HepG2 (cell line): ENCODE measurements around the gene NUSAP1. TPM values are rescaled to one million over a fixed set of nuclear protein-coding genes. Genes with fewer than 3 reads are reported as not detected.

Experiments used
- ATAC-seq: fragments of 200-7000 bp; cut with Tn5 transposase; 3 replicates; pipeline ENCODE4 v1.9.1; 2020; ENCODE audit warnings: mild to moderate bottlenecking, moderate library complexity
- BruUV-seq: library from RNA; stranded (reverse); fragments of 400-500 nt; replicated peaks from 2 replicates; lab custom pipeline; 2021; lab: Mats Ljungman, UMichigan
- CTCF ChIA-PET: fragments of 300-600 bp; formaldehyde crosslinking; extraction: SDS; loops from one replicate; lab custom pipeline; 2021; ENCODE audit warnings: low total read pairs, inconsistent platforms, low intra/inter-chr PET ratio; lab: Yijun Ruan, JAX
- POLR2A ChIA-PET: fragments of 350-600 bp; sonication (Branson Sonifier 250); formaldehyde crosslinking; loops from one replicate; lab custom pipeline; 2020; ENCODE audit warnings: antibody characterized with exemption, inconsistent platforms; lab: Yijun Ruan, JAX
- DNase-seq: peaks from one replicate; pipeline ENCODE4 v3.0.0-alpha.2; 2015; ENCODE audit warnings: low spot score
- FAIRE-seq: peaks from 3 replicates; lab custom pipeline; 2011; peaks lifted over from hg19 to GRCh38; lab: Jason Lieb, UNC
- H2AFZ ChIP-seq: one replicate; pipeline ENCODE4 v1.6.1; 2011; ENCODE audit warnings: low read length, inconsistent platforms
- H3K27ac ChIP-seq: fragments of 300-600 bp; 3 replicates; pipeline ENCODE4 v1.8.0; 2011; ENCODE audit warnings: mixed run types, mild to moderate bottlenecking, mixed read lengths, low read length, inconsistent platforms; ENCODE audit not compliant: insufficient read depth; ENCODE audit errors: extremely low read length
- H3K27me3 ChIP-seq, 2 experiments: fragments of 200-600 bp in 1 of 2; 2 replicates in 1 of 2; 3 replicates in 1 of 2; pipeline versions ENCODE4 v1.6.0 to v1.8.0; 2011; ENCODE audit warnings: low read length in 2 of 2, mild to moderate bottlenecking in 2 of 2, moderate library complexity in 2 of 2, inconsistent platforms in 1 of 2; ENCODE audit not compliant: insufficient read depth in 2 of 2, control insufficient read depth in 1 of 2
- H3K36me3 ChIP-seq, 2 experiments: fragments of 200-600 bp in 1 of 2; replicated peaks in 1 of 2; 2 replicates in 1 of 2; 3 replicates in 1 of 2; pipeline versions ENCODE4 v1.5.1 to v1.8.0; 2011; ENCODE audit warnings: low read length in 2 of 2, inconsistent platforms in 1 of 2; ENCODE audit not compliant: insufficient read depth in 2 of 2, control insufficient read depth in 1 of 2
- H3K4me1 ChIP-seq: 2 replicates; pipeline ENCODE4 v1.5.1; 2012; ENCODE audit warnings: low read length, inconsistent platforms; ENCODE audit not compliant: insufficient read depth
- H3K4me2 ChIP-seq: 2 replicates; pipeline ENCODE4 v1.6.0; 2011; ENCODE audit warnings: low read depth, low read length, inconsistent platforms
- H3K4me3 ChIP-seq, 3 experiments: fragments of 200-600 bp in 1 of 3; sonication (generic), shearing (Covaris generic) in 1 of 3; replicated peaks in 1 of 3; 2 replicates each; pipeline ENCODE4 v1.5.1; 2011 to 2016; ENCODE audit warnings: low read length in 3 of 3, inconsistent platforms in 2 of 3, low read depth in 2 of 3, mild to moderate bottlenecking in 2 of 3, control low read depth in 1 of 3, mixed read lengths in 1 of 3; ENCODE audit not compliant: insufficient read depth in 1 of 3
- H3K79me2 ChIP-seq: one replicate; pipeline ENCODE4 v1.6.1; 2011; ENCODE audit warnings: low read length, inconsistent platforms; ENCODE audit not compliant: insufficient read depth
- H3K9ac ChIP-seq: 2 replicates; pipeline ENCODE4 v1.6.0; 2011; ENCODE audit warnings: mild to moderate bottlenecking, low read depth, low read length, inconsistent platforms; ENCODE audit not compliant: insufficient read depth
- H3K9me3 ChIP-seq: 2 replicates; pipeline ENCODE4 v1.5.1; 2012; ENCODE audit warnings: mild to moderate bottlenecking, low read length
- H4K20me1 ChIP-seq: 2 replicates; pipeline ENCODE4 v1.6.0; 2011; ENCODE audit warnings: inconsistent platforms, mild to moderate bottlenecking, low read length, moderate library complexity; ENCODE audit not compliant: insufficient read depth
- CSRNP2 ChIP-seq: sonication (generic); formaldehyde crosslinking; conservative IDR thresholded peaks from 2 replicates; pipeline ENCODE4 v1.8.0; 2022; ENCODE audit warnings: low read depth, missing genetic modification reagents
- HOXA7 ChIP-seq: sonication (generic); formaldehyde crosslinking; IDR thresholded peaks from 2 replicates; pipeline ENCODE4 v1.8.1; 2022; ENCODE audit warnings: mild to moderate bottlenecking, missing genetic modification reagents, moderate library complexity
- THYN1 ChIP-seq: sonication (generic); formaldehyde crosslinking; IDR thresholded peaks from 2 replicates; pipeline ENCODE4 v1.8.1; 2023; ENCODE audit warnings: low read depth, mild to moderate bottlenecking, moderate library complexity, missing genetic modification reagents, borderline replicate concordance
- ZNF281 ChIP-seq: sonication (generic); formaldehyde crosslinking; IDR thresholded peaks from 2 replicates; pipeline ENCODE4 v1.4.0; 2020; ENCODE audit warnings: missing genetic modification reagents, borderline replicate concordance
- ZNF724P ChIP-seq: sonication (generic); formaldehyde crosslinking; IDR thresholded peaks from 2 replicates; pipeline ENCODE4 v1.8.0; 2022; ENCODE audit warnings: missing genetic modification reagents, borderline replicate concordance
- ZNF780A ChIP-seq: sonication (generic); formaldehyde crosslinking; IDR thresholded peaks from 2 replicates; pipeline ENCODE4 v1.8.0; 2022; ENCODE audit warnings: mild to moderate bottlenecking, missing genetic modification reagents, moderate library complexity
- WGBS: methylation state at CpG from one replicate; pipeline ENCODE4 v1.1.6; 2017; ENCODE audit warnings: low lambda C conversion rate; 5-methylcytosine and 5-hydroxymethylcytosine counted together
- in situ Hi-C: cut with HindIII; loops from 2 replicates; pipeline ENCODE4 v1.10.0; 2017; ENCODE audit warnings: low pct_unique_long_range_greater_than_20kb; ENCODE audit not compliant: extremely low pct_ligation_motif_present
- intact Hi-C: fragments of 100-400 bp; cut with micrococcal nuclease; formaldehyde crosslinking; loops from one replicate; pipeline ENCODE4 v1.10.0; 2022; ENCODE audit not compliant: unreplicated experiment
- polyA plus RNA-seq, 8 experiments: library from polyadenylated mRNA; depleted of rRNA in 3 of 8; stranded (reverse) in 7 of 8; unstranded in 1 of 8; fragments of >200 nt; fragmentation: Illumina TruSeq in 4 of 8; extraction: Trizol in 4 of 8; gene quantifications; 2 replicates each; pipeline versions ENCODE4 v1.2.1 to v1.2.3, GENCODE V29; 2011 to 2016; ENCODE audit warnings: low read depth in 4 of 8, missing spikeins in 1 of 8, mixed read lengths in 1 of 8; ENCODE audit not compliant: insufficient read depth in 1 of 8
- total RNA-seq, 5 experiments: library from RNA; depleted of rRNA; stranded (reverse); fragments of >200 nt; fragmentation: Illumina TruSeq; extraction: Trizol; gene quantifications; 2 replicates each; pipeline ENCODE4 v1.2.3, GENCODE V29; 2016; ENCODE audit warnings: low read depth in 1 of 5
- TF ChIP-seq, protein P1 (sequence below): sonication (generic); formaldehyde crosslinking; IDR thresholded peaks from 2 replicates; pipeline ENCODE4 v1.4.0; 2020; ENCODE audit warnings: missing genetic modification reagents, borderline replicate concordance

NUSAP1 gene
- total and polyA plus RNA-seq, 2 of the 13 experiments (the other 11 are each of a cell fraction or from before 2014, with no cell fraction given), result 59.5 to 106 TPM

DNA sequence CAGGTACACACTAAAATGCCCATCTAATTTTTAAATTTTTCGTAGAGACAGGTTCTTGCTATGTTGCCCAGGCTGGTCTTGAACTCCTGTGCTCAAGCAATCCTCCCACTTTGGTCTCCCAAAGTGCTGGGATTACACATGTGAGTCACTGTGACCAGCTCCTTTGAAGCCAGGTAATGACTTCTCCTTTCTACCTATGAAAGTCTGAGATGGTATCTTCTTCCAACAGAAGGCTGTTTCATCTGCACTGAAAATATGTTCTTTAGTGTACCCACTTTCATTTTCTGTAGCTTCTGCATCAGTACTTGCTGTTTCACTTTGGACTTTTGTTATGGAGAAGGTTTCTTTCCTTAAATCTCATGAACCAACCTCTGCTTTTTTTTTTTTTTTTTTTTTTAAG, 9.1 kb upstream of the NUSAP1 start:
- Histone ChIP-seq H3K4me1 (no peaks in the 10 kb centered on the region), H3K9me3 (no peaks in the 10 kb centered on the region), H2AFZ (no peak overlapping the region), H4K20me1 (no peaks in the 10 kb centered on the region), H3K9ac (no peak overlapping the region), H3K27ac (no peak overlapping the region), H3K36me3 (no peaks in the 10 kb centered on the region; a peak in 1 of 5 replicates), H3K4me2 (no peak overlapping the region), H3K27me3 (no peaks in the 10 kb centered on the region), H3K4me3 (no peak overlapping the region), H3K79me2 (no peaks in the 10 kb centered on the region)
- POLR2A ChIA-PET, result no interaction called here
- CTCF ChIA-PET, result no interaction called here
- FAIRE-seq (no peak), DNase-seq (no peak), ATAC-seq (no peak)
- 100% methylated on average over 1 of the region's 1 CpG for WGBS
- TF ChIP-seq ZNF724P (CRISPR knock-in tag) (no peak), HOXA7 (no peak), ZNF281 (CRISPR knock-in tag) (no peak), CSRNP2 (CRISPR knock-in tag) (no peak), THYN1 (CRISPR knock-in tag) (no peak), ZNF780A (CRISPR knock-in tag) (no peak)
- TF ChIP-seq, protein P1, sequence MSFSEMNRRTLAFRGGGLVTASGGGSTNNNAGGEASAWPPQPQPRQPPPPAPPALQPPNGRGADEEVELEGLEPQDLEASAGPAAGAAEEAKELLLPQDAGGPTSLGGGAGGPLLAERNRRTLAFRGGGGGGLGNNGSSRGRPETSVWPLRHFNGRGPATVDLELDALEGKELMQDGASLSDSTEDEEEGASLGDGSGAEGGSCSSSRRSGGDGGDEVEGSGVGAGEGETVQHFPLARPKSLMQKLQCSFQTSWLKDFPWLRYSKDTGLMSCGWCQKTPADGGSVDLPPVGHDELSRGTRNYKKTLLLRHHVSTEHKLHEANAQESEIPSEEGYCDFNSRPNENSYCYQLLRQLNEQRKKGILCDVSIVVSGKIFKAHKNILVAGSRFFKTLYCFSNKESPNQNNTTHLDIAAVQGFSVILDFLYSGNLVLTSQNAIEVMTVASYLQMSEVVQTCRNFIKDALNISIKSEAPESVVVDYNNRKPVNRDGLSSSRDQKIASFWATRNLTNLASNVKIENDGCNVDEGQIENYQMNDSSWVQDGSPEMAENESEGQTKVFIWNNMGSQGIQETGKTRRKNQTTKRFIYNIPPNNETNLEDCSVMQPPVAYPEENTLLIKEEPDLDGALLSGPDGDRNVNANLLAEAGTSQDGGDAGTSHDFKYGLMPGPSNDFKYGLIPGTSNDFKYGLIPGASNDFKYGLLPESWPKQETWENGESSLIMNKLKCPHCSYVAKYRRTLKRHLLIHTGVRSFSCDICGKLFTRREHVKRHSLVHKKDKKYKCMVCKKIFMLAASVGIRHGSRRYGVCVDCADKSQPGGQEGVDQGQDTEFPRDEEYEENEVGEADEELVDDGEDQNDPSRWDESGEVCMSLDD (CRISPR knock-in tag), result no peak
- in situ Hi-C loops, result no loop called here
- intact Hi-C loops, result no loop called here
- BruUV-seq, result no TSS peak
